Panc1 (cell line): Measurements from ENCODE around the gene CHST9. TPM values are rescaled to one million over a fixed set of nuclear protein-coding genes. Genes with fewer than 3 reads are reported as not detected.

Source experiments
- ATAC-seq: fragments of 200-7000 bp; cut with Tn5 transposase; 2 replicates; pipeline ENCODE4 v1.9.1; 2020; ENCODE audit warnings: mild to moderate bottlenecking, moderate library complexity
- BruUV-seq: library from RNA; stranded (reverse); fragments of 400-500 nt; replicated peaks from 2 replicates; lab custom pipeline; 2021; lab: Mats Ljungman, UMichigan
- CTCF ChIA-PET: fragments of 300-600 bp; sonication (Branson Sonifier 250); formaldehyde crosslinking; loops from one replicate; lab custom pipeline; 2022; ENCODE audit warnings: antibody characterized with exemption; lab: Charles Lee
- POLR2A ChIA-PET: fragments of 300-600 bp; sonication (Branson Sonifier 250); formaldehyde crosslinking; loops from one replicate; lab custom pipeline; 2022; ENCODE audit warnings: antibody characterized with exemption; lab: Charles Lee
- DNase-seq: peaks from one replicate; pipeline ENCODE4 v3.0.0-alpha.2; 2010; ENCODE audit warnings: low read depth, low spot score
- H3K27ac ChIP-seq: 2 replicates; pipeline ENCODE4 v1.5.1; 2011; ENCODE audit warnings: mild to moderate bottlenecking, low read length, inconsistent platforms
- H3K27me3 ChIP-seq: fragments of 200-500 bp; sonication (Bioruptor generic); 2 replicates; pipeline ENCODE4 v1.6.0; 2014; ENCODE audit warnings: low read length, inconsistent platforms; ENCODE audit not compliant: control insufficient read depth, insufficient read depth
- H3K36me3 ChIP-seq: fragments of 200-500 bp; sonication (Bioruptor generic); 2 replicates; pipeline ENCODE4 v1.5.1; 2014; ENCODE audit warnings: inconsistent platforms, mild to moderate bottlenecking, low read length, moderate library complexity; ENCODE audit not compliant: control insufficient read depth, insufficient read depth
- H3K4me1 ChIP-seq: 2 replicates; pipeline ENCODE4 v1.5.1; 2011; ENCODE audit warnings: inconsistent platforms, mild to moderate bottlenecking, low read length, moderate library complexity; ENCODE audit not compliant: control insufficient read depth, insufficient read depth
- H3K4me3 ChIP-seq, 2 experiments: 2 replicates each; pipeline ENCODE4 v1.5.1; 2011 to 2012; ENCODE audit warnings: low read depth in 2 of 2, low read length in 2 of 2, mild to moderate bottlenecking in 2 of 2, inconsistent platforms in 1 of 2, moderate library complexity in 1 of 2
- H3K9me3 ChIP-seq: fragments of 200-500 bp; sonication (Bioruptor generic); 2 replicates; pipeline ENCODE4 v1.5.1; 2014; ENCODE audit warnings: low read depth, mild to moderate bottlenecking, inconsistent platforms, low read length, moderate library complexity; ENCODE audit not compliant: control insufficient read depth, insufficient read depth
- CTCF ChIP-seq: fragments of 450-650 bp; IDR thresholded peaks from 2 replicates; pipeline ENCODE4 v1.5.1; 2017; ENCODE audit warnings: mild to moderate bottlenecking
- POLR2AphosphoS5 ChIP-seq: IDR thresholded peaks from 2 replicates; pipeline ENCODE4 v1.6.1; 2012; ENCODE audit warnings: mild to moderate bottlenecking, low read depth, low read length, moderate library complexity
- REST ChIP-seq, 2 experiments: IDR thresholded peaks; 2 replicates each; pipeline ENCODE4 v1.6.1; 2011 to 2012; ENCODE audit warnings: low read depth in 2 of 2, control low read depth in 1 of 2, low read length in 1 of 2, mild to moderate bottlenecking in 1 of 2, moderate library complexity in 1 of 2; ENCODE audit not compliant: insufficient read depth in 1 of 2
- SIN3A ChIP-seq: IDR thresholded peaks from 2 replicates; pipeline ENCODE4 v1.6.1; 2012; ENCODE audit warnings: low read depth, mild to moderate bottlenecking, low read length, moderate library complexity, borderline replicate concordance; ENCODE audit not compliant: insufficient read depth
- TCF7L2 ChIP-seq: IDR thresholded peaks from 2 replicates; pipeline ENCODE4 v1.6.1; 2011; ENCODE audit warnings: mild to moderate bottlenecking, low read depth, low read length, inconsistent platforms
- in situ Hi-C: cut with HindIII; loops from 2 replicates; pipeline ENCODE4 v1.10.0; 2016; ENCODE audit warnings: low sequenced_read_pairs, low pct_unique_long_range_greater_than_20kb
- intact Hi-C: fragments of 100-400 bp; cut with micrococcal nuclease; formaldehyde crosslinking; loops from one replicate; pipeline ENCODE4 v1.10.0; 2022; ENCODE audit not compliant: unreplicated experiment
- total RNA-seq: library from RNA; stranded (reverse); gene quantifications from one replicate; pipeline ENCODE4 v1.2.1, GENCODE V29; 2021; ENCODE audit not compliant: unreplicated experiment

Gene CHST9
- total RNA-seq, 1 experiment from 2014 or later: 0.05 TPM

GRCh38 chr18:27054926-27055325 is 130.2 kb downstream of the CHST9 start:
- DNase-seq: no peak
- intact Hi-C loops: no loop called here
- no peak for ATAC-seq
- no TSS peak for BruUV-seq
- H3K27me3 ChIP-seq: no peaks in the 10 kb centered on the region
- H3K9me3 ChIP-seq: no peaks in the 10 kb centered on the region
- no peak overlapping the region for H3K27ac ChIP-seq
- TF ChIP-seq CTCF (no peak), SIN3A (no peak), POLR2AphosphoS5 (no peak), TCF7L2 (no peak), REST (IDR thresholded peaks at IDR 0.05; ENCODE audit: insufficient read depth in 1 of 2, low read depth in 2 of 2, low read length in 1 of 2) (no peak)
- no peaks in the 10 kb centered on the region for H3K36me3 ChIP-seq
- in situ Hi-C loops: no loop called here
- H3K4me1 ChIP-seq: no peaks in the 10 kb centered on the region
- H3K4me3 ChIP-seq: no peak overlapping the region
- POLR2A ChIA-PET: no interaction called here
- CTCF ChIA-PET: no interaction called here

GRCh38 chr18:27049969-27050368 is 135.1 kb downstream of the CHST9 start:
- POLR2A ChIA-PET: no interaction called here
- Histone ChIP-seq H3K9me3 (no peaks in the 10 kb centered on the region), H3K4me3 (no peak overlapping the region), H3K27ac (no peak overlapping the region), H3K36me3 (no peaks in the 10 kb centered on the region), H3K4me1 (no peaks in the 10 kb centered on the region), H3K27me3 (no peaks in the 10 kb centered on the region)
- no TSS peak for BruUV-seq
- no peak for TF ChIP-seq POLR2AphosphoS5
- no peak for TF ChIP-seq TCF7L2
- TF ChIP-seq REST (IDR thresholded peaks at IDR 0.05; ENCODE audit: insufficient read depth in 1 of 2, low read depth in 2 of 2, low read length in 1 of 2): no peak
- no peak for TF ChIP-seq SIN3A
- no peak for TF ChIP-seq CTCF
- intact Hi-C loops: no loop called here
- CTCF ChIA-PET: no interaction called here
- in situ Hi-C loops: no loop called here
- ATAC-seq (no peak), DNase-seq (no peak)
